GM18951 (cell line): Measurements from ENCODE around the gene TNIK.
"Not testable (repeated sequence)": the region's sequence is repeated elsewhere in the genome, so short reads cannot be mapped to it uniquely, and the experiment has no call there.

ENCODE experiments used
- POLR2A ChIP-seq: IDR thresholded peaks from 4 replicates; pipeline ENCODE4 v1.6.1; 2011; ENCODE audit warnings: mild to moderate bottlenecking; ENCODE audit not compliant: insufficient read length, insufficient read depth; ENCODE audit errors: extremely low read depth
- in situ Hi-C: fragments of 300-500 bp; cut with MboI; formaldehyde crosslinking; loops from one replicate; pipeline ENCODE4 v1.12.0; 2022; ENCODE audit warnings: low sequenced_read_pairs, mixed read lengths, inconsistent platforms; ENCODE audit not compliant: unreplicated experiment

TNIK gene

DNA sequence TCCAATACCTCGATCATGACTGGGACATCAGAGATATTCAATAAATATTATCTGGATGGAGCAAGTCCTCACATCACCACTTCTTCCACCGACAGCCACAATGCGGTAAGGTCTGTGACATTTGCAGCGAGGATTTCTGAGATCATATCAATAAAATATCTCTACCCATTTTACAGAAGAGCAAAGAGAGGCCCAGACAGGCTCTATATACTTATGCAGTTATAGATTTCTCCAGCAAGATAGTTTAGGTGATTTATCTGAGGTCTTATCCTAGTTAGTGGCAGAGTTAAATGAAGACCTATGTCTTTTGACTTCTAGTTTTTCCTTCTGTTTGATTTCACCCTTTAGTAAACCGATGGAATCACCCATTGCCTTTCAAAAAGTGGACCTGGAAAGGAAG, 81.6 kb downstream of the TNIK start:
- no peak for TF ChIP-seq POLR2A
- in situ Hi-C loops, result no loop called here

DNA sequence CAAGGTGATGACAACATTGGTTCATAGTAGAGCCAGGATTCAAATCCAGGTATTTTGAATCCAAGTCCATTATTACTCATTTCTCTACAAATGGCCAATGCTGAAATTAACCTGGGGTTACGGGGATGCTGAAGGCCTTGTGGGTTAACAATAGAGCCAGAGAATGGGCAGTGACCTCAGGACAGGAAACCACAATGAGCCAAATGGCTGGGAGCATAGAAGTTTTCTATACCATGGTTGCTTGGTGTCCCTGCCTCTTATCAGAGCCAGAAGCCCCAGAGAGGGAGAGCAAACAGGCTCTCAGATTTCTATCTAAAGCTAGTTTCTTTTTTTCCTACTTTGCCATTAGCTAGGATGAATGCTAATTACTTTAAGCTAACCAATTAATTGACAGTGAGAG, 82.3 kb downstream of the TNIK start:
- TF ChIP-seq POLR2A, result no peak
- in situ Hi-C loops, result no loop called here

DNA sequence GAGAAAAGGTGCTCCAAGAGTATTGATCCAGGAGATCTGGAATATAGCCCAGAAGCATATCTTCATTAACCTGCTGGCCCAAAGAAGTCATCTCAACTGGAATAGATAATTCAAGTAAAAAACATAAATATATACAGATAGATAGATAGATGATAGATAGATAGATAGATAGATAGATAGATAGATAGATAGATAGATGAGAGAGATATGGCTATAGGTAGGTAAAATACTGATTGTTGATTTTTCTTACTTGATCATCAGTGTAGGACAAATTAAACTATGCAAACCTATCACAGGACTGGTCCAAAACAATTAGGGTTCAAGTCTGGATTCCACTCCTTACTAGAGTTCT, 83.6 kb downstream of the TNIK start:
- no peak for TF ChIP-seq POLR2A
- in situ Hi-C loops, result no loop called here

DNA sequence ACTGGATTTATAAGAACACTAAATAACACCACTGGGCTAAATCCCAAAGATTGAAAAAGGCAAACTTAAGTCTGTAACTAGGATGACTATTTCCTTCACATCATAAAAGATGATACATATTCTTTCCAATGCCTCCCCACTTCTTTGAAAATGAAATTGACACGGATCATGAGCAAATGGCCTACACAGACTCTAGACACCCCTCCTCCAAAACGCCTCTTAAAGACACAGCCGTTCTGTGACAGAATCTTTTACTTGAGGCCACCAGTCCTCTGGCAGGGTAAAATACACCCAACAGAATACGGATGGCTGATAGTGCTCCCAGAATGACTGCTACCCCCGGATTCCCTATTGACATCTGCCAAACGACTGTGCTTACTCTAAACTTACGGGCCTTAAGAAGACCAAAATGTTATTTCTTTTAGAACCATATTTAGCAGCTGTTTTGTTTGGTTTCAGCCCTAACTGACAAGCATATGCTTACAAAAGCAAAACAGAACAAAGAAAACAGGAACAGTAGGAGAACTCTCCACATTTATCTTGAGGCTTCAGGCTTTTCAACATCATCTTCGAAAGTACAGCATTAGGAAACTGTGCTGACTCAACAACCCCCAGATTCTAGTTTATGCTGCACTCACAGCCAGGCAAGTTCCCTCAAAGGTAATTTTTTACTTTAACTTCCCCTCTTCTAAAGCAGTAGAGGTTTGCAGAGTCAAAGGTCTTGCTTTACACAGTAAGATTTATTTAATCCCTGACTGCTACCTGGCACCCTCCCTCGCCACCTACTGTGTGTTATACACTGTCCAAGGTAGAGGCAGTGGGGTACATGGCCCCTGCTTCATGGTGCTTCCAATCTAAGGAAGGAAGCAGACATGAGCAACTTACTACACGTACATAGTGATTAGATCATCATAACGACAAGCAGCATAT, 84.3 kb downstream of the TNIK start:
- in situ Hi-C loops, result no loop called here
- no peak for TF ChIP-seq POLR2A

DNA sequence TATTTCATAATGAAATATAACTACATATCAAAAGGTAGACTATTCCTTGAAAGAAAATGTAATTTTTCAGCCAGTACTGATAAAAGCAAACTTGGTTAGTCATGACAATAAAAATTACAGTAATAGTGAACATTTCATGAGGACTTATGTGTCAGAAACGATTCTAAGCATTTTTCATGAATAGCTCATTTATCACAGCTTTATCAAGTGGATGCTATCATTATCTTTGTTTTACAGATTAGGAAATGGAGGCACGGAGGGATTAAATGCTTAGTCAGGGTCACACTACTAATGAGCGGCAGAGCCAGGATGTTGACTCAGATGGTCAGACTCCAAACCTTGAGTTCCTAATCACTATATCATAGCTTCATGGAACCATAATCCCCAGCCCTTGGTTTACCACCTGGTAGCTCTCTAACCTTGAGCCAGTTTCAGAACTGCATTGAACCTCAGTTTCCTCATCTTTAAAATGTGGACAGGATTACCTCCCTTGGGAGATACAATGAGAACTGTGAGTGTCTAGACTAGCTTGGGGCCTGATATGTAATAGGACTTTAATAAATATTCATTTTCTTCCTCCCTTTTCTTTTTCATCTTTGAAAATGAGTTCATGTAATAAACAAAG, 85.4 kb downstream of the TNIK start:
- in situ Hi-C loops, result no loop called here
- no peak for TF ChIP-seq POLR2A

DNA sequence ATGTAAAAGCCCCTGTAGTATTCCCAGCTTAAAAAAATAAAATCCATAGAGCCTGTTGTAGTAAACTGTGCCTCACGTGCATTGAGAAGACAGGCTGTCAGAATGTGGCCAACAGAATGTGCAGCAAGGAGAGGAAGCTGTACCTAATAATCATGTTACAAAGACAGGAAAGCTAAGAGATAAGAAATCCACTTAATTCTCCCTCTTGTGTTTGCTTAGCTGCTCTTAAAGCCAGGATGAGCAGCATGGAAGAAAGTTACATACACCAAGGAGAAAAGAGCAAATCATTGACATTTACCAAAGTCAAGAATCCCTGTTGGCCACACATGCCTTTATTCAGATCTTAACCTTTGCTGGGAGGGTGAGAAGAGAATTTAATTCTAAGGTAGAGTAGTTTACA, 85.9 kb downstream of the TNIK start:
- TF ChIP-seq POLR2A, result no peak
- in situ Hi-C loops, result no loop called here

DNA sequence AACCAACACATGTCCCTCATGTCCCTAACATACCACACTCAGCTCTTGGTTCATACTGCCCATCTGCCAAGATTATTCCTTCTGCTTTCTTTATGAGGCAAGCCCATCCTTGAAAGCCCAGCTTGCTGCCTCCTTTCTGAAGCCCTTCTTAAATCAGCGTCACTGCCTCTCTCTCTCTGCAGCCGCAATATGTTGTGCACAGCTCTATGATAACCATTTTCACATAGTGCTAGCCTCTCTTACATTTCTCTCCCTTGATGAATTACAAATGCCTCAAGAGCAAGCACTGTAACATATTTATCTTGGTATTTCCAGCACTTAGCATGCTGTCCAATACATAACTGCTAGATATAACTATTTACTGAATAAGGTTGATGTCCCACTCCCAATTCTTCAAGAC, 86.5 kb downstream of the TNIK start:
- in situ Hi-C loops, result no loop called here
- TF ChIP-seq POLR2A, result no peak

DNA sequence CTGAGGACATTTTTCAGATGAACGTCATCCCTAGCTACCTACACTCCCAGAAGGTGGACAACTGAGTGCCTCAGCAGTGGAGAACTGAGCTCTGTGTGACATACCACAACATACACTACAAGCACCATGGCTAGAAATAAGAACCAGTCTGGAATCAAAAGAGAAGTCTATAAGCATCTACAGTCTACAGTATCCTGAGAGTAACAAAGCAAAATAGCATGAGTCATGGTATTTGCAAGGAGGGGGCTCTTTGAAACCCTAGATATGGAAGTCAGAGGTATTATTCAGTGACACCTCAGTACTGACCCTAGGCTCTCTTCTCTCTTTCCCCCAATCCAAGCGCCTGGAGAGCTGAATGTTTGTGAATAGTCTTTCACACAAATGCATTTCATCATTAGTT, 87.5 kb downstream of the TNIK start:
- TF ChIP-seq POLR2A, result no peak
- in situ Hi-C loops, result no loop called here

DNA sequence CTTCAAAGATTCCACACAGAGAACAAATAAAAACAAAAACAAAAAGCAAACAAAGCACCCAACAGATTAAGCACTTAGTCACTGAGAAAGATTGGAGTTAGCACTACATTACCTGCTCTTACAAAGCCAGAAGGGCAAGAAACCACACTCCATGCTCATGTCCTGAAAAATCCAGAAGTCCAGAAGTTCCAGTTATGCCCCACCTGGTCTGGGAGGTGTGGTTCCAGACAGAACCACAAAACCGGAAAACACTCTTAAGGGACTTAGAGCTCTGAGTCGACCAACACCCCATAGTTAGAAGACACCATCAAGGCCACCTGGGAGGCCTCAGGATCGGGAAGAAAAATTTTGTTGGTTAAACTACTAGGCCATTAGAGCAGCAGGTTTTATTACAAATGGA, 88.9 kb downstream of the TNIK start:
- in situ Hi-C loops, result no loop called here
- TF ChIP-seq POLR2A, result no peak

DNA sequence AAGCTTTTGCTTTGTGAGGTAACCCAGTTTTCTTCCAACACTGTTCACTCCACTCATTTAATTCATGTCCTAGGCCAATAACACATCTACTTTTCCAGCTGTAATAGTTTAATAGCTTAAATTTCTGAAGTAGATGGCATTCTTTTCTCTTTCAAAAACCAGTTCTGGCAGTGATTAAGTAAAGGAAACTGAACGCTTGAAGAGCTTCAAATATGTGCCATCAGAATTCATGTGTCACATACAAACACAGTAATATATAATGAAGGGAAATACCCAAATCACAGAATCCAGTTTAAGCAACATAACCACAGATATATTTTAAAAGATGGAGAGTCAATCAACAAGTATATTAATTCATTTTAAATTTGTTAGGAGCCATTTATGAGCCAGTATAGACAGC, 91.0 kb downstream of the TNIK start:
- in situ Hi-C loops, result no loop called here

DNA sequence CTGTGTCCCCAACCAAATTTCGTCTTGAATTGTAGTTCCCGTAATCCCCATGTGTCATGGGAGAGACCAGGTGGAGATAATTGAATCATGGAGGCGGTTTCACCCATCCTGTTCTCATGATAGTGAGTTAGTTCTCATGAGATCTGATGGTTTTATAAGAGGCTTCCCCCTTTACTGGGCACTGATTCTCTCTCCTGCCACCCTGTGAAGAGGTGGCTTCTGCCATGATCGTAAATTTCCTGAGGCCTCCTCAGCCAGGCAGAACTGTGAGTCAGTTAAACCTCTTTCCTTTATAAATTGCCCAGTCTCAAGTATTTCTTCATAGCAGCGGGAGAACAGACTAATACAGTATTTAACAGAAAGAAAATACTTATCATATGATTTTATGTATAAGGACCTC, 93.5 kb downstream of the TNIK start:
- in situ Hi-C loops, result not testable (repeated sequence)

More for the DNA sequence above, 91.0 kb downstream of the TNIK start:
- no peak for TF ChIP-seq POLR2A

DNA sequence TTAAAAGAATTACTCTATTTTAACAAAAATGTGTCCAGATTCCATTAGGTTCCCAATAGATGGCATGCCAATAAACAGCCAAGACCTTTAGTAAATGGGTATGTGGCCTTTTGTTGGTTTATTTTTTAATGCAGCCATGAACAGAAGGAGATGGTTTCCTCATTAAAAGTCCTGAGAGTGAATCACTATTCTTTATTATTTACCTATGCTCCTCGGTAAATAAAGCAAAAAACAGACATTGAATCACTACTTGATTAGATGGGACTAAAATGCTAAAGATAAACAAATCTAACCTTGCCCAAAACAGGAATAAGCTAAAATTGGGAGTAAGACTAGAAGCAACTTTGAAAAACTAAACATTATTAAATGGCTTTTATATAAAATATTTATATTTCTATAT, 94.2 kb downstream of the TNIK start:
- in situ Hi-C loops, result no loop called here
- TF ChIP-seq POLR2A, result no peak

DNA sequence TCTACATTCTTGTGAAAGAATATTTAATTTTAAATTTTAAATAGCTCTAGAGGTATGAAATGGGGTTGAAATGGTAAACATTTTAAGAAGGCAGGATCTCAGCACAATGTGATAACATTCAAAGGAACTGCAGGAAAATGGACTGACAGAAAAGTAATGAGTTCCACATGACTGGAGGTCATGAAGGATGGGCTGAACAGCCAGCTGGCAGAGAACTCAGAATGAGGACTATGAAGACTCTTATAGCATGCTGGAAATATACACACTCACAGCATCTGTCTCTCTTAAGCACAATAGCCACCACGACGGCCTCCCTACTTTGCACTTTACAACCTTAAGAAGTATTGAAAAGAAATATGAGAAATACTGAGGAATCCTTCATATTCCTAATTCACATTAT, 94.7 kb downstream of the TNIK start:
- in situ Hi-C loops, result no loop called here
- TF ChIP-seq POLR2A, result no peak

DNA sequence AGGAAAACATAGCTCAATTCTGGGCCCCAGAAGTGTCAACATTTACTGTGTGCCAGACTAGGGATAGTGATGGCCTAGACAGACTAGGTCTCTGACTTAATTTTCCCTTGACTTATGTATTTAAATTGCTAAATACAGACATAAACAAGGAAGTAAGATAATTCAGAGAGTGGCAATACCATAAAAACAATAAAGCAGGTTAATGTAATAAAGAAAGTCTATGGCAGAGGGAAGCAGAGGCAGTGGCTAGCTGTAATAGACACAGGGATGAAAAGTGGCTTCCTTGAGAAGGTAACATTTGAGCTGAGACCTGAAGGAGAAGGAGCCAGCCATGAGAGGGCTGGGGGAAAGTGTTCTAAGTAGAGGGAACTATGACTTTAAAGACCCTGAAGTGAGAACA, 95.7 kb downstream of the TNIK start:
- no peak for TF ChIP-seq POLR2A
- in situ Hi-C loops, result no loop called here
